OCI-LY7 (cell line): ENCODE measurements around the gene ANO4.
A peak's percentile ranks its signal among the peaks of the same experiment; 100 is the strongest.

Experiments
- CTCF ChIP-seq: fragments of 200-600 bp; sonication (generic); conservative IDR thresholded peaks from 2 replicates; pipeline ENCODE4 v1.5.1; 2014; ENCODE audit warnings: mild to moderate bottlenecking, antibody characterized with exemption, low read length, moderate library complexity, mixed read lengths
- EZH2phosphoT487 ChIP-seq: fragments of 200-600 bp; sonication (generic); IDR thresholded peaks from 2 replicates; pipeline ENCODE4 v1.6.1; 2018; ENCODE audit warnings: low read depth, borderline replicate concordance, mild to moderate bottlenecking, mixed run types, antibody characterized with exemption, low read length, moderate library complexity, mixed read lengths

GRCh38 chr12:100987552-100988521 lies 193.3 kb downstream of the ANO4 start:
- TF ChIP-seq CTCF, result peak; percentile 76
- TF ChIP-seq EZH2phosphoT487, result no peak
